ENCODE results near the gene ZMYND19.
"Not testable (repeated sequence)": the region's sequence is repeated elsewhere in the genome, so short reads cannot be mapped to it uniquely, and the experiment has no call there.

ZMYND19 gene

DNA sequence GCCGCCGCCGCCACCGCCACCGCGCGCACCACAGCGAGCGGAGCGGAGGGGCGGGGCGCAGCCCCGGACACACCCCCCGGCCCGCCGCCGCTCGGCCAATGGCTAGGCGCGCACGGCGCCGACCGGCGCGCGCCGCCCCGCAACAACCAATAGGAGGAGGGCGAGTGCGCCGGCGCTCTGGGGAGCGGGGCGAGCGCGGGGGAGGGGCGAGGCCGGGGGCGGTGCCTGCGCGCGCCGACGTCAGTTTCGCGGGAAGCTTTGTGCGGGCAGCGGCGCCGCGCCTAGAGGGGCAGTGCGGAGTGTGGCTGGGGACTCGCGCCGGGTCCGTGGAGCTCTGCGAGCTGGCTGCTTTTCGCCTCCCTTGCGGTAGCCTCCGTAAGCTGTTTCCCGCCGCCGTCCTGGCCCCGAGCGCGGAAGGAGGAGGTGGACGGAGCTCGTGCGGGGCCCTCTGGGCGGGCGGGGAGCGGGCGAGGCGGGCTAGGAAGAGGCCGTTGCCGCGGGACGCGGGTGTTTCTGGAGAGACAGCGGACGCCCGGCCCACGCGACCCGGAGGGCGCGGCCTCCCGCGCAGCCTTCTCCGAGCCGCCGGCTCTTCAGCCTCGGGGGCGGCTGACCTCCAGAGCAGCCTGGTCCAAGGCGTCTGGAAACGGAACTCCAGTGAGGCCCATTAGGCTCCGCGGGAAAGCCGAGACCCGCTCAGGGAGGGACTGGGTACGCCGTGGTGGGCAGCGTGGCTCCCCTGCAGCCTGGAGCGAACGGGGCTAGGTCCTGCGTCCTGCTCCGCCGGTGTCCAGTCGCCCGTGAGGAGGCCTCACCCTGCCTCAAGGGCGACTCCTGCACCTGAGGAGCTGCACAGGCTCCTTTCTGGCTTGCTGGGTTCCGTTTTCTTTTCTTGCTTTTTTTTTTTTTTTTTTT, at the start of gene ZMYND19:
Gene ZMYND19, minus strand, starts transcription at position 44 of the 915 bp plus-strand sequence. CDS start 249 bp downstream, outside the sequence.
- DNase-seq (ENCODE audit: low read depth): no peak

DNA sequence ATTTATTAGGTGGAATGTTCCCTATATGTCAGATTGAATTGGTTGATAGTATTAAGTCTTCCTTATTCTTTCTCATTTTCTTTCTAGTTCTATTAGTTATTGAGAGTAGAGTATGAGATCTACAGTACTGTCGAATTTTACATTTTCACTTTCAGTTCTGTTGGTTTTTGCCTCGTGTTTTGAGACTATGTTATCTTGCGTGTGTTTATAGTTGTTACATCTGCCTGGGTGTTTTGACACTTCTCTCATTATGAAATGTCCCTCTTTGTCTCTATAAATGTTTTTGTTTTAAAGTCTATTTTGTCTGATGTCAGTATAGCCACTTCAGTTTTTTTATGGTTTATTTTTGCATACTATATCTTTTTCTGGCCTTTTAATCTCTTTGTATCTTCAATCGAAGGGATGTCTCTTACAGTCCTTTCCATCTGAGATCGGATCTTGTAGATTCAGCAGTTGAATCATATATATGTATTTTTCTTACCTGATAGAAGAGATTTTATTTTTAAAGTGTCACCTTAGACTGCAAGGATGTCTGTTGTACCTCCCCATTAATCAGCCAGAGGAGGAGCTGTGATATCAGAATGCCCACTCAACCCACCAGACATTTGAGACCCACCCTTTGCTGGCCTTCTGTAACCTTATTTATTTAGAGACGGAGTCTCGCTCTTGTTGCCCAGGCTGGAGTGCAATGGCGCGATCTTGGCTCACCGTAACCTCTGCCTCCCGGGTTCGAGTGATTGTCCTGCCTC, 49.2 kb upstream of the ZMYND19 start:
- DNase-seq (ENCODE audit: low read depth): no peak

DNA sequence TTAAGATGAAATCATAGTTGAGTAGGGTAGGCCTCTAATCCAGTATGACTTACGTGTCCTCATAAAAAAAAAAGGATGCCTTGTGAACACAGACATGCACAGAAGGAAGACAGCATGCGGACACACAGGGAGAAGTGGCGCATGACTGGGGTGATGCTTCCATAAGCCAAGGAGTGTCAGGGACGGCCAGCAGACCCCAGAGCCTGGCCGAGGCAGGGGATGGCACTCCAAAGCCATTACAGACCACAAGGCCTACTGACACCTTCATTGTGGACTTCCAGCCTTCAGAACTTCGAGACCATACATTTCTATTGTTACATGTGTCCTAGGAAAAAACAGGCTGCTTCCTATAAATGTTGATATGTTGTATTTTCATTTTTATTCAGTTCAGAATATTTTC, 48.4 kb upstream of the ZMYND19 start:
- no peak for DNase-seq (ENCODE audit: low read depth)

DNA sequence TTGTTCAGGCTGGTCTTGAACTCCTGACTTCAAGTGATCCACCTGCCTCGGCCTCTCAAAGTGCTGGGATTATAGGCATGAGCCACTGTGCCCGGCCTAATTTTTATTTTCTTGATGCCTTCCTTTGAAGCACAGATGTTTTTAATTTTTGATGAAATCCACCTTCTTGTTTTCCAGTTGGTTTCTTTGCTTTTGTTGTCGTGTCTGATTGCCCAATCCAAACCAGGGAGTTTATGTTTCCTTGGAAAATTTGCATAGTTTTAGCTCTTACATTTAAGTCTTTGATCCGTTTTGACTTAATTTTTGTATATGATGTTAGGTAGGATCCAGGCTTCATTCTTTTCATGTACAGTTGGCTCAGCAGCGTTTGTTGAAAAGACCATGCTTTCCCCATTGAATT, 43.7 kb upstream of the ZMYND19 start:
- DNase-seq (ENCODE audit: low read depth): no peak

DNA sequence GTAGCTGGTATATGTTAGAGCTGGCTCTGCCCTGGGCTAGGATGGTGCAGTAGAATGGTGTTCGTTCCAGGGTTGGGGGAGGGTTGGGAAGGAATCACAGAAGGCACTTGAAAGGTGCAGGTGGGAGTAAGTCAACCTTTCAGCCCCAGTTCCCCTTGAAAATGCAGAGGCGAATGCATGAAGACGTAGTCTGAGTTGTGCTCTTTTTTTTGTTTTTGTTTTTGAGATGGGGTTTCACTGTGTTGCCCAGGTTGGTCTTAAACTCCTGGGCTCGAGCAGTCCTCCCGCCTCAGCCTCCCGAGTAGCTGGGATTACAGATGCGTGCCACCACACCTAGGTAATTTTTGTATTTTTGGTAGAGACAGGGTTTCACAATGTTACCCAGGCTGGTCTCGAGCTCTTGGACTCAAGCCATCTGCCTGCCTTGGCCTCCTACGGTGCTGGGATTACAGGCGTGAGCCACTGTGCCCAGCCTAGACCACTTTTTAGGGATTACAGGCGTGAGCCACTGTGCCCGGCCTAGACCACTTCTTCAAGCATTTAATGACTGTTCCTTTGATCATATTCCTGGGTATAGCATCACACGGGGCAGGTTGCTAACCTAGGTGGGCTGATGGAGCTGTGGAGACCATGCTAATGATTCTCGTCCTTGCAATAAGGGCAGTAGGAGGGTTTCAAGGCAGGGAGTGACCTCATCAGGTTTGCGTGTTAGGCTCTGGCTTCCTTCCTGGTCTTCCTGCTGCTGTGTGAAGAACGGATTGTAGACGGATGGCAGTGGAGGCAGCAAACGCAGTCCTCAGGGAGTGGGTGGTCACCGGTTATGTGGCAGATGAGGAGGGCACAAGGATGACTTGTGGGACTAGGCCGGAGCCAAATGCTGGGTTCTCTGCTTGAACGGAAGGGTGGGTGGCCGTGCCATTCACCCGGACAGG, 42.2 kb upstream of the ZMYND19 start:
- no peak for DNase-seq (ENCODE audit: low read depth)

DNA sequence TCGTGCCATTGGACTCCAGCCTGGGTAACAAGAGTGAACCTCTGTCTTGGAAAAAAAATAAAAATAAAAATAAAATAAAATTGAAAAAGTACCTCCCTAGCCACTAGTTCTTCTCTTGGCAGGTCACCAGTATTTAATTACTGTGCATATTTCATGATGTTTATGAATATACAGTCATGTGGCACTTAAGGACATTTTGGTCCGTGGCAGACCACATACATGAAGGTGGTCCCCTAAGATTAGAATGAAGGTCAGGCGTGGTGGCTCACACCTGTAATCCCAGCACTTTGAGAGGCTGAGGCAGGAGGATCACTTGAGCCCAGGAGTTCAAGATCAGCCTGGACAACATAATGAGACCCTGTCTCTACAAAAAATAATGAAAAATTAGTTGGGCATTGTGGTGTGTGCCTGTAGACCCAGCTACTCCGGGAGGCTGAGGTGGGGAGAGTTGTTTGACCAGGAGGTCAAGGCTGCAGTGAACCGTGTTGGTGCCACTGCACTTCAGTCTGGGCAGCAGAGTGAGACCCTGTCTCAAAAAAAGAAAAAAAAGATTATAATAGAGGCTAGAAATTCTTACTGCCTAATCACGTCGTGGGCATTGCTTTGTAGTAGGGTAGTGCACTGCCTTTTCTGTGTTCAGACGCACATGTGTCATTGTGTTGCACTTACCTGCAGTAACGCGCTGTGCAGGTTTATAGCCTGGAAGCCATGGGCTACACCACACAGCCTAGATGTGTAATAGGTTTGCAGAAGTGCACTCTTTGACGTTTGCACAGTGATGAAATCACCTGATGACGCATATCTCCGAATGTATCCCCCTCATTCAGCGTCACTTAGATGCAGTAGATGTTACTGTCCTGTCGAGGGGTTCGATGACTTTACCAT, 41.3 kb upstream of the ZMYND19 start:
- DNase-seq (ENCODE audit: low read depth): no peak

DNA sequence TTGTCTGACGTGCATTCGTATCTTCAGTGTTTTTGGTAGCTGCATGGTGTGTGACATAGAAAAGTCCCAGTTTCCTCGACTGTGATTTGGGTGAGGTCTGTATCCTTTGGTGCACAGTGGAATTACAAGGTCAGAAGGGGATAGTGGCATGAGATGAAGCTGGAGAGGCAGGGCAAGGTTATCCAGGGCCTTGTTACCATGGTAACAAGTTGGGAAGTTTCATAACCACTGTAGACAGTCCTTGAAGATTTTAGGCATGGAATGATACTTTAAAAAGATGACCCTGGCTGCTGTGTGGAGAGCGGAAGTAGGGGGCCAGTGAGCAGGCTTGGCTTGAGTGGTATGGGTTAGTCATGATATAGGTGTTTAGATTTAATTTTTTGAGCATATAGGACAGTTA, 40.4 kb upstream of the ZMYND19 start:
- DNase-seq (ENCODE audit: low read depth): no peak

DNA sequence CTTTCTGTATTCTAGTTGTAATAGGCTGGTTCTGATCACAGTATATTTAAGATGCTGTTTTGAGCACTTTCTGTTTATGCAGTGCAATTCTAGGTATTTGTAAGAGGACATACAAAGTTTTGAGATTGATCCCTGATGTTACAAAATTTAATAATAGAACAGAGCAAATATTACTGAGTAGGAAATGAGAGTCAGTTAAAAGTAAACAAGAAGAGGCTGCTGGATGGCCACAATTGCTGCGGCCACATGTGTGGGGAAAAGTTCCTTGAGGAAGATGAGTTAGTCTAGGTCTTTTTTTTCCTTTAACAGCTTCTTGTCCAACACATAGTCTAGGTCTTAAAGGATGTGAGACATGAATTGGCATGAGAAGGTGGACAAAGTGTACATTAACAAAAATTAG, 39.8 kb upstream of the ZMYND19 start:
- DNase-seq (ENCODE audit: low read depth): no peak

DNA sequence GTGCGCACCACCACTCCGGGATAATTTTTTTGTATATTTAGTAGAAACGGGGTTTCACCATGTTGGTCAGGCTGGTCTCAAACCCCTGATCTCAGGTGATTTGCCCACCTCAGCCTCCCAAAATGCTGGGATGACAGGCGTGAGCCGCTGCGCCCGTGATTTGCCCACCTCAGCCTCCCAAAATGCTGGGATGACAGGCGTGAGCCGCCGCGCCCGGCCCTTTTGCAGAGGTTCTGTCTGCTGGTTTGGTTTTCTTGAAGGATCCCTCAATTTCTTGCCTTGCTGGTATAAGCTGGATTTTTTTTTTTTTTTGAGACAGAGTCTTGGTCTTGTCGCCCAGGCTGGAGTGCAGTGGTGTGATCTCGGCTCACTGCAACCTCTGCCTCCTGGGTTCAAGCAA, 37.1 kb upstream of the ZMYND19 start:
- not testable (repeated sequence) for DNase-seq (ENCODE audit: low read depth)

DNA sequence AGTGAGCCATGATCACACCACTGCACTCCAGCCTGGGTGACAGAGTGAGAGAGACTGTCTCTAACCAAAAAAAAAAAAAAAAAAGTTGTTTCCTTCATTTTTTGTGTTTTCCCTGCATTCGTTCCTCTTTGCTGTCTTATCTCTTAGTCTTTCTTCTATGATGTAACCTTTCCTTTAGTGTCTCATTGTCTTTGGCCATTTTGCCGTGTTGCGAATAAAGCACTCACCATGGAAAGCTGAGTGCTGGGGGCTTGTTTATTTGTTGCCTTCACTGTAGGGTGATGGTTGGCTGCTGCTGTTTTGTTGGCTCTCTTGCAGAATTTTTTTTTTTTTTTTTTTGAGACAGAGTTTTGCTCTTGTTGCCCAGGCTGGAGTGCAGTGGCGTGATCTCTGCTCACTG, 36.2 kb upstream of the ZMYND19 start:
- no peak for DNase-seq (ENCODE audit: low read depth)

DNA sequence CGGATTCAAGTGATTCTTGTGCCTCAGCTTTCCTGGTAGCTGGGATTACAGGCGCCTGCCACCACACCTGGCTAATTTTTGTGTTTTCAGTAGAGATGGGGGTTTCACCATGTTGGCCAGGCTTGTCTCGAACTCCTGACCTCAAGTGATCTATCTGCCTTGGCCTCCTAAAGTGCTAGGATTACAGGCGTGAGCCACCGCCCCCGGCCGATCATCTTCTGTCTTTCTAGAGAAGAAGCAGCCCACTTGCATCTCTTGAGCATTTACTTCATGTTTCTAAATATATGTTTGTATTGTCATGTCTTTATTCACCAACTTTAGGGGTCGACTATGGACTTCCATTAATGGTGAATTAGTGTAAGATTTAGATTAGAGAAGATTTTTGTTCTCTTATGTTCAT, 31.9 kb upstream of the ZMYND19 start:
- not testable (repeated sequence) for DNase-seq (ENCODE audit: low read depth)

DNA sequence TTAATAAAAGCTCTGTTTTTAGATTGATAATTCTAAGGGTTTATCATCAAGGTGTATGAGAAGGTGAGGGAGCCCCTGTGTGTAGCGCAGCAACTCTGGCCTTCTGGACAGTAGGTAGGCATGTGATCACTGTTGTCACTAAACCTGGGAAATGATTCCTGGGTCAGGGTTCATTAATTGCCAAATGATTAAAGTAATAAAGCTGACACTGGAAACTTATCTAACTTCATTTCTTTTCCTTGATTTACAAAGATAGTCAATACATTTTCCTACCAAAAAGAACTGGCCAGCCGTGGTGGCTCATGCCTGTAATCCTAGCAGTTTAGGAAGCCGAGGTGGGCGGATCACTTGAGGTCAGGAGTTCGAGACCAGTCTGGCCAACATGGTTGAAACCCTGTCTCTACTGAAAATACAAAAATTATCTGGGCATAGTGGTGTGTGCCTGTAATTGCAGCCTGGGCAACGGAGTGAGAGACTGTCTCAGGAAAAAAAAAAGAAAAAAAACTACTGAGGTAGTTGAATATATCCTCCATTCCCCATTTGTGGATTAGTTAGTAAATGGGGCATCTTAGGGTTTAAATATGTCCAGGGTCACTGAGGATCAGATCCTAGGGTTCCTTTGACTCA, 30.9 kb upstream of the ZMYND19 start:
- no peak for DNase-seq (ENCODE audit: low read depth)

DNA sequence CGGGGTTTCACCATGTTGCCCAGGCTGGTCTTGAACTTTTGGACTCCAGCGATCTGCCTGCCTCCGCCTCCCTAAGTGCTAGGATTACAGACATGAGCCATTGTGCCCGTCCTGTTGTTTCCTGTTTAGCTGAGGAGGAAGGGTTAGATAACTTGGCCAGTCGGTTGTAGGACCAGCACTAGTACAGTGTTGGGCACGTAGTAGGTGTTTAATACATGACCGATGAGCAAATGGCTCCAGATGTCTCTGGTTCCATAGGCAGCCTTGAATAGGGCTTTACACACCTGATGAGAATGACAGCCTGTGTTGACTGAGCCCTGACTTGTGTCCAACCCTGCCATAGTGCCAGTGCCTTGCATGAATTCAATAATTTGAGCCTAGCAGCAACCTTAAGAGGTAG, 30.3 kb upstream of the ZMYND19 start:
- DNase-seq (ENCODE audit: low read depth): no peak

DNA sequence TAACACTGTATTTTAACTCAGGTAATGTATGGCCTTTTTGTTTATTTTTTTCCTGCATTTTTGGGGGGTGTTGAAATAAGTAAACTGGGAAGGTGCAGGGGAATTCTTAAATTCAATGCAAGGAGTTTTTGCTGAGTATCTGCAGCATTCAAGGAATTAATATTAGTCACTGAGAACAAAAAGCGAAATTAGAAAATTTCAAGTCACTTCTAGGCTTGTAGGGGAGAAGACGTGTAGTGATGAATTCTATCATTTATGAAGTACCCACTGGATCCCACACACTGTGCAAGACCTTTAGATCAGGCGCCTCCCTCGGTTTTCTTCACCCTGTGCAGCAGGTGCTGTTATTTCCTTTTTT, 29.7 kb upstream of the ZMYND19 start:
- DNase-seq (ENCODE audit: low read depth): no peak

DNA sequence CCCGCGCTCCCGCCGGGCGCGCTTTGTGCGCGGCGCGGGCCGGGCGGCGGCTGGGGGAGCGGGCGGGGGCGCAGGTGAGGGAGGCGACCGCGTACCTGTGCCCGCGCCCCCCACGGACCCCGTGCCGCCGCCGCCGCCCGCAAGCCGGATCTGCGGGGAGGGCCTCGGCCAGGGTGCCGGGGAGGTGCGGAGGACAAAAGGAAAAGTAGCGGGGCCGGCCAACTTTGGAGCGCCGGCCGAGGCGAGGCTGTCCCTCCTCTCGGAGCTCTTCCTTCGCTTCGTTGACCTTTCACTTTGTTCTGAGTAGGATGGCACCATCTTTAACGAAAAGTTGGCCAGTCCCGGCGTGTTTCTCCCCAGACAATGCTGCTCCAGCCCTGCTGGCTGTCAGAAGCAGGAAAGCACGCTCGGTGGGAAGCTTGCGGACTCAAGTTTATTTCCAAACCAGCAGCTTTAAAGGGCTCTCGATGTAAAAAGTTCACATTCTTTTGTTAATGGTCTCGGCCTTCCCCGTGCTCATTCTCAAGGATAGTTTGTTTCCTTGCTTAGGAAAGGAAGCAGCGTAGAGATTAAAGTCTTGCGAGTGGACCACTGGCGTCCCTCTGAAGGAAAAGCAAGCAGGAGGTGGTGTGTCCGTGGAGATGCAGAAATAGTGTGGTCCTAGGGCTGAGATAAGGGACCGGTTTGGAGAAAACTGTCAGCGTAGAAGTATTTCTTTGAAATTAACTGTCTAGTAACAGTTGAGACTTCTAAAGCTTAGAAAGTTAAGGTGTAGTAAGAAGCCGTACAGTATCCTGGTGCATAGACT, 29.1 kb upstream of the ZMYND19 start:
- no peak for DNase-seq (ENCODE audit: low read depth)

DNA sequence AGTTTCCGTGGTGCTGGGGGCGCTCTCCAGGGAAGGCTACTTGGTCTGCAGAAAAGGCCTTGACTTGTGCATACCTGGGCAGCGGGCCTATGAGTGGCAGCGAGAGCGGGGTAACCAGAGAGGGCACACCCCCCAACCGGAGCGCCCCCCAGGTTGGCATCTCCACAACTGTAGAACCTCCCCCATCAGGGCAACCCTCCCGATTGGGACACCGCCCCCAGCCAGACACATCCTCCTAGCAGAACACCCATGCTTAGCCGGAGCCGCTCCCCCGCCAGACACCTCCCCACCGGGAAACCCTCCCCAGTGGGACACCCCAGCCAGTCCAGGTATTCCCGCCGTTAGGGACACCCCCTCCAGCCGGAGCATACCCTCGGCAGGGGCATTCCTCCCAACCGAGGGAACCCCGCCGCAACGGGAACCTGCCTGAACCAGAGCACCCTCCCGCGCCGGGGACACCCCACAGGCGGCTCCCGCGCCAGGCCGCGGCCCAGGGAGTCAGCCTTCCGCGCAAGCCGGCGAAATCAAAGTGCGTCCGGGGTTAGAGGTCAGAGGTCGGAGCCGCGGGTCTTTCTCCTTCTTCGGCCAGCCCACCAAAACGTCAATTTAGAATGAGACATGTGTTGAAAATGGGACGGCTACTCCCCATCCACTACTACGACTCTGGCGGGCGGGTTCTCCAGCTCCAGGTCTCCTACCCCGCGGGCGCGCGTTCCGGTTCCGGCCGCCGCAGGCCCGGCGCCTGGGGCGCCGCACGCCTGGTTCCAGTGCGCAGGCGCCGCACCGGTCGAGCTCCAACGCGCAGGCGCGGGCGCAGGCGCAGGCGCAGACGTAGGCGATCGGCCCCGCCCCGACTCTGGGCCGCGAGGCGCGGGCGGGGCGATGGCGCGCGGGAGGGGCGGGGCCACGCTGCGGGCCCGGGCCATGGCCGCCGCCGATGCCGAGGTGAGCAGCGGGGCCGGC, 28.1 kb upstream of the ZMYND19 start, which contains the start of gene EHMT1:
Gene EHMT1, plus strand, starts transcription at position 901 of the 963 bp plus-strand sequence. Its CDS starts 24 bp downstream, at position 925.
- no peak for DNase-seq (ENCODE audit: low read depth)

DNA sequence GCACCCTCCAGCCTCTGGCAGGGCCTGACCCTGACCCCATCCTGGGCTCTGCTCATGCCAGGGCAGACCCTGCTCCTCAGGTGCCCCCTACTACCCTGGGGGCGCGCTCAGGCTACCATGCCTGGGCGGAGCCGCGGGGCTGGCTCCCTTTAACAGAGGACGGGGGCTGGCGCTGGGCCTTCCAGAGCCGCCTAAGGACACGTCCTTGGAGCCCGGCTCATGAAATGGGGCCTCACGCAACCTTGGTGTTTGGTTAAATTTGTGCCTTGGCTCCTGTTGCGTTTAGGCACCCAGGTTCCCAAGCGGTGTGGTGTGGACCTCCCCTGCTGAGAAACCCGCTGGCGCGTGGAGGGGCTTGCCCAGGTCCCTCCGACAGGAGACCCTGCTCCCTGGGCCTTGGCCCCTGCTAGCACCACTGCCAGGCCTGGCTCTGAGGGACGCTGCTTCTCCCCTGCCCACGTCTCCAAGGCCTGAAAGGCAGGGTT, 25.1 kb upstream of the ZMYND19 start:
- DNase-seq (ENCODE audit: low read depth): no peak

DNA sequence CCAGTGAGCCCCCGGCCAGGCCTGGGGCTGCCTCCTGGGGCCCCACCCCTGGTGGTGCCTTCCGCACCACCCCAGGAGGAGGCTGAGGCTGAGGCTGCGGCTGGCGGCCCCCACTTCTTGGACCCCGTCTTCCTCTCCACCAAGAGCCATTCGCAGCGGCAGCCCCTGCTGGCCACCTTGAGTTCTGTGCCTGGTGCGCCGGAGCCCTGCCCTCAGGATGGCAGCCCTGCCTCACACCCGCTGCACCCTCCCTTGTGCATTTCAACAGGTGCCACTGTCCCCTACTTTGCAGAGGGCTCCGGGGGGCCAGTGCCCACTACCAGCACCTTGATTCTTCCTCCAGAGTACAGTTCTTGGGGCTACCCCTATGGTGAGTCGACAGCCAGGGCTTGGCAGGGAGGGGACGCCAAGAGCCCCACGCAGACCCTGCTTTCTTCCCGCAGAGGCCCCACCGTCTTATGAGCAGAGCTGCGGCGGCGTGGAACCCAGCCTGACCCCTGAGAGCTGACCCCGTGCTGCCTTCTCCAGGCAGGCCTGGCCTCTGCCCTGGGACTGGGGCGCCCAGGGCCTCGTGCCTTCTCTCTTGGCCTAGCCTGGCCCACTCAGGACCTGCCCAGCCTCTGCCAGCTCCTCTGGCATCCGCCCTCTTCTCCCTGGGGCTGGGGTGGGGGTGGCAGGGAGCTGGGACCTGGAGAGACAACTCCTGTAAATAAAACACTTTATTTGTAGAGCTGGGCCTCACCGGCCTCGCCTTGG, 24.5 kb upstream of the ZMYND19 start:
- DNase-seq (ENCODE audit: low read depth): no peak
